Gastroesophageal sphincter (tissue), 3 donors: ENCODE results near the gene METRNL.

Experiments used
- POLR2A ChIP-seq, 2 donors: fragments of 450-650 bp; IDR thresholded peaks; one replicate each; pipeline ENCODE4 v1.6.1; 2017; ENCODE audit warnings: antibody characterized with exemption in 2 of 2, mild to moderate bottlenecking in 2 of 2, moderate library complexity in 1 of 2
- TF ChIP-seq, protein P1 (sequence below), 4 experiments: fragments of 200-600 bp in 2 of 4; fragments of 450-650 bp in 2 of 4; sonication (generic) in 1 of 4; IDR thresholded peaks; one replicate each; pipeline ENCODE4 v1.5.1; 2017 to 2019; ENCODE audit warnings: antibody characterized with exemption in 4 of 4, mild to moderate bottlenecking in 2 of 4, moderate library complexity in 2 of 4

DNA sequence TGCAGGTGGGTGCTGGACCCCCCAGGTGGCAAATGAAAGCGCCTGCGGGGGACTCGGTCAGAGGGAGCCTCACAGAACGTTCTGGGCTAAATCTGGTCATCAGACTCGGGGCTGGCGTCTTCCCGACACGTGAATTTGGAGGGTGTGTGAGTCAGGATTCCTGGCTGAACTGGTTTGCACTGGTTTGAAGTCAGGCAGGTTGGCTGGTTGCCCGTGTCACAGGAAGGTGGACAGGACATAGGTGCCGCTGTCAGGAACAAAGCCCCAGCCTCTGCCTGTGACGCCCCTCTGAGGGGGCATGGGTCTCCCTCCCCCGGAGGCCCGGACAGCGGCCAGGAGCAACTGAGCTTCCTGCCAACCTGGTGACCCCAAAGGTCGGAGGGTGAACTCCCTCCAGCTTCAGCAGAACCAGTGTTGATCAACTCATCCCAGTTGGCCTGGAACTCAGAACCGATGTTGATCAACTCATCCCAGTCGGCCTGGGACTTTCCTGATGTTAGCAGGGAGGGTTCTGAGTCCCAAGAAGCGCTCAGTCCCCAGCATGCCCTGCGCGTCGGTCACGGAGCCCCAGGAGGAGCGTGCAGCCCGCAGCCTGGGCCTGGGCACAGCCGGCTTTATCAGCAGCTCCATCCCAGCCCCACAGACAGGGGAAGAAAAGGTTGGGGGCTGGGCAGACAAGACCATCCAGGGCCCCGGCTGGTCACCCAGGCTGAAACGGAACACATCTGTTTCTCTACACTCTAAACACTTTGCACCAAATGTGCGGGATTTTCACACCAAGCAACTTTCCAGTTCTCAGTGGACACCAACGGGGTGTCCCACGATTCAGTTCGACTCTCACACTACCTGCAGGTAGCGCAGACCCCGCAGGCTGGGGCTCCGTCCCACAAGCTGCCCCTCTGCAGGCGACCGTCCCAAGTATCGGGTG, 14.4 kb upstream of the METRNL start:
- TF ChIP-seq, protein P1, sequence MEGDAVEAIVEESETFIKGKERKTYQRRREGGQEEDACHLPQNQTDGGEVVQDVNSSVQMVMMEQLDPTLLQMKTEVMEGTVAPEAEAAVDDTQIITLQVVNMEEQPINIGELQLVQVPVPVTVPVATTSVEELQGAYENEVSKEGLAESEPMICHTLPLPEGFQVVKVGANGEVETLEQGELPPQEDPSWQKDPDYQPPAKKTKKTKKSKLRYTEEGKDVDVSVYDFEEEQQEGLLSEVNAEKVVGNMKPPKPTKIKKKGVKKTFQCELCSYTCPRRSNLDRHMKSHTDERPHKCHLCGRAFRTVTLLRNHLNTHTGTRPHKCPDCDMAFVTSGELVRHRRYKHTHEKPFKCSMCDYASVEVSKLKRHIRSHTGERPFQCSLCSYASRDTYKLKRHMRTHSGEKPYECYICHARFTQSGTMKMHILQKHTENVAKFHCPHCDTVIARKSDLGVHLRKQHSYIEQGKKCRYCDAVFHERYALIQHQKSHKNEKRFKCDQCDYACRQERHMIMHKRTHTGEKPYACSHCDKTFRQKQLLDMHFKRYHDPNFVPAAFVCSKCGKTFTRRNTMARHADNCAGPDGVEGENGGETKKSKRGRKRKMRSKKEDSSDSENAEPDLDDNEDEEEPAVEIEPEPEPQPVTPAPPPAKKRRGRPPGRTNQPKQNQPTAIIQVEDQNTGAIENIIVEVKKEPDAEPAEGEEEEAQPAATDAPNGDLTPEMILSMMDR (IDR thresholded peaks at IDR 0.05) = no peak
- no peak for TF ChIP-seq POLR2A (IDR thresholded peaks at IDR 0.05)
